Panc1 (cell line): Measurements from ENCODE around the gene ANKRD13D. TPM values are rescaled to one million over a fixed set of nuclear protein-coding genes. Genes with fewer than 3 reads are reported as not detected.

Experiments used
- ATAC-seq: fragments of 200-7000 bp; cut with Tn5 transposase; 2 replicates; pipeline ENCODE4 v1.9.1; 2020; ENCODE audit warnings: mild to moderate bottlenecking, moderate library complexity
- BruUV-seq: library from RNA; stranded (reverse); fragments of 400-500 nt; replicated peaks from 2 replicates; lab custom pipeline; 2021; lab: Mats Ljungman, UMichigan
- CTCF ChIA-PET: fragments of 300-600 bp; sonication (Branson Sonifier 250); formaldehyde crosslinking; loops from one replicate; lab custom pipeline; 2022; ENCODE audit warnings: antibody characterized with exemption; lab: Charles Lee
- POLR2A ChIA-PET: fragments of 300-600 bp; sonication (Branson Sonifier 250); formaldehyde crosslinking; loops from one replicate; lab custom pipeline; 2022; ENCODE audit warnings: antibody characterized with exemption; lab: Charles Lee
- DNase-seq: peaks from one replicate; pipeline ENCODE4 v3.0.0-alpha.2; 2010; ENCODE audit warnings: low read depth, low spot score
- H3K27ac ChIP-seq: 2 replicates; pipeline ENCODE4 v1.5.1; 2011; ENCODE audit warnings: mild to moderate bottlenecking, low read length, inconsistent platforms
- H3K27me3 ChIP-seq: fragments of 200-500 bp; sonication (Bioruptor generic); 2 replicates; pipeline ENCODE4 v1.6.0; 2014; ENCODE audit warnings: low read length, inconsistent platforms; ENCODE audit not compliant: control insufficient read depth, insufficient read depth
- H3K36me3 ChIP-seq: fragments of 200-500 bp; sonication (Bioruptor generic); 2 replicates; pipeline ENCODE4 v1.5.1; 2014; ENCODE audit warnings: inconsistent platforms, mild to moderate bottlenecking, low read length, moderate library complexity; ENCODE audit not compliant: control insufficient read depth, insufficient read depth
- H3K4me1 ChIP-seq: 2 replicates; pipeline ENCODE4 v1.5.1; 2011; ENCODE audit warnings: inconsistent platforms, mild to moderate bottlenecking, low read length, moderate library complexity; ENCODE audit not compliant: control insufficient read depth, insufficient read depth
- H3K4me3 ChIP-seq, 2 experiments: 2 replicates each; pipeline ENCODE4 v1.5.1; 2011 to 2012; ENCODE audit warnings: low read depth in 2 of 2, low read length in 2 of 2, mild to moderate bottlenecking in 2 of 2, inconsistent platforms in 1 of 2, moderate library complexity in 1 of 2
- H3K9me3 ChIP-seq: fragments of 200-500 bp; sonication (Bioruptor generic); 2 replicates; pipeline ENCODE4 v1.5.1; 2014; ENCODE audit warnings: low read depth, mild to moderate bottlenecking, inconsistent platforms, low read length, moderate library complexity; ENCODE audit not compliant: control insufficient read depth, insufficient read depth
- CTCF ChIP-seq: fragments of 450-650 bp; IDR thresholded peaks from 2 replicates; pipeline ENCODE4 v1.5.1; 2017; ENCODE audit warnings: mild to moderate bottlenecking
- POLR2AphosphoS5 ChIP-seq: IDR thresholded peaks from 2 replicates; pipeline ENCODE4 v1.6.1; 2012; ENCODE audit warnings: mild to moderate bottlenecking, low read depth, low read length, moderate library complexity
- SIN3A ChIP-seq: IDR thresholded peaks from 2 replicates; pipeline ENCODE4 v1.6.1; 2012; ENCODE audit warnings: low read depth, mild to moderate bottlenecking, low read length, moderate library complexity, borderline replicate concordance; ENCODE audit not compliant: insufficient read depth
- TCF7L2 ChIP-seq: IDR thresholded peaks from 2 replicates; pipeline ENCODE4 v1.6.1; 2011; ENCODE audit warnings: mild to moderate bottlenecking, low read depth, low read length, inconsistent platforms
- in situ Hi-C: cut with HindIII; loops from 2 replicates; pipeline ENCODE4 v1.10.0; 2016; ENCODE audit warnings: low sequenced_read_pairs, low pct_unique_long_range_greater_than_20kb
- intact Hi-C: fragments of 100-400 bp; cut with micrococcal nuclease; formaldehyde crosslinking; loops from one replicate; pipeline ENCODE4 v1.10.0; 2022; ENCODE audit not compliant: unreplicated experiment
- total RNA-seq: library from RNA; stranded (reverse); gene quantifications from one replicate; pipeline ENCODE4 v1.2.1, GENCODE V29; 2021; ENCODE audit not compliant: unreplicated experiment
- TF ChIP-seq, protein P1 (sequence below), 2 experiments: IDR thresholded peaks; 2 replicates each; pipeline ENCODE4 v1.6.1; 2011 to 2012; ENCODE audit warnings: low read depth in 2 of 2, control low read depth in 1 of 2, low read length in 1 of 2, mild to moderate bottlenecking in 1 of 2, moderate library complexity in 1 of 2; ENCODE audit not compliant: insufficient read depth in 1 of 2

The ANKRD13D gene
- total RNA-seq, 1 experiment from 2014 or later: 76.5 TPM

- Histone ChIP-seq H3K4me1 (peaks cover 27% of the 10 kb centered on the region), H3K4me3 (peak overlapping the region; percentile 74 to 85), H3K9me3 (no peaks in the 10 kb centered on the region), H3K36me3 (no peaks in the 10 kb centered on the region; the same call in 1 of the 2 replicates), H3K27ac (peak overlapping the region; percentile 83), H3K27me3 (no peaks in the 10 kb centered on the region)
- intact Hi-C loops (no loop called here), in situ Hi-C loops (no loop called here)
- DNase-seq: no peak
- ChIA-PET CTCF (interaction anchor here (2.3 kb wide), 1 partner anchor 14 kb away, joined by 8 read pairs; no protein-coding TSS in a partner anchor), POLR2A (no interaction called here)
- no TSS peak for BruUV-seq
- peak; percentile 5 for ATAC-seq
- TF ChIP-seq CTCF (no peak), TCF7L2 (no peak), POLR2AphosphoS5 (no peak), SIN3A (no peak)
- TF ChIP-seq, protein P1, sequence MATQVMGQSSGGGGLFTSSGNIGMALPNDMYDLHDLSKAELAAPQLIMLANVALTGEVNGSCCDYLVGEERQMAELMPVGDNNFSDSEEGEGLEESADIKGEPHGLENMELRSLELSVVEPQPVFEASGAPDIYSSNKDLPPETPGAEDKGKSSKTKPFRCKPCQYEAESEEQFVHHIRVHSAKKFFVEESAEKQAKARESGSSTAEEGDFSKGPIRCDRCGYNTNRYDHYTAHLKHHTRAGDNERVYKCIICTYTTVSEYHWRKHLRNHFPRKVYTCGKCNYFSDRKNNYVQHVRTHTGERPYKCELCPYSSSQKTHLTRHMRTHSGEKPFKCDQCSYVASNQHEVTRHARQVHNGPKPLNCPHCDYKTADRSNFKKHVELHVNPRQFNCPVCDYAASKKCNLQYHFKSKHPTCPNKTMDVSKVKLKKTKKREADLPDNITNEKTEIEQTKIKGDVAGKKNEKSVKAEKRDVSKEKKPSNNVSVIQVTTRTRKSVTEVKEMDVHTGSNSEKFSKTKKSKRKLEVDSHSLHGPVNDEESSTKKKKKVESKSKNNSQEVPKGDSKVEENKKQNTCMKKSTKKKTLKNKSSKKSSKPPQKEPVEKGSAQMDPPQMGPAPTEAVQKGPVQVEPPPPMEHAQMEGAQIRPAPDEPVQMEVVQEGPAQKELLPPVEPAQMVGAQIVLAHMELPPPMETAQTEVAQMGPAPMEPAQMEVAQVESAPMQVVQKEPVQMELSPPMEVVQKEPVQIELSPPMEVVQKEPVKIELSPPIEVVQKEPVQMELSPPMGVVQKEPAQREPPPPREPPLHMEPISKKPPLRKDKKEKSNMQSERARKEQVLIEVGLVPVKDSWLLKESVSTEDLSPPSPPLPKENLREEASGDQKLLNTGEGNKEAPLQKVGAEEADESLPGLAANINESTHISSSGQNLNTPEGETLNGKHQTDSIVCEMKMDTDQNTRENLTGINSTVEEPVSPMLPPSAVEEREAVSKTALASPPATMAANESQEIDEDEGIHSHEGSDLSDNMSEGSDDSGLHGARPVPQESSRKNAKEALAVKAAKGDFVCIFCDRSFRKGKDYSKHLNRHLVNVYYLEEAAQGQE (IDR thresholded peaks at IDR 0.05; ENCODE audit: insufficient read depth in 1 of 2, low read depth in 2 of 2, low read length in 1 of 2): no peak
These were observed 14.8 kb downstream of the ANKRD13D start for GRCh38 chr11:67303835-67304411.

- Histone ChIP-seq H3K4me3 (peak overlapping the region; percentile 74 to 85), H3K27me3 (no peaks in the 10 kb centered on the region), H3K4me1 (peaks cover 27% of the 10 kb centered on the region), H3K9me3 (no peaks in the 10 kb centered on the region), H3K27ac (peak overlapping the region; percentile 83), H3K36me3 (no peaks in the 10 kb centered on the region; the same call in 1 of the 2 replicates)
- ChIA-PET POLR2A (interaction anchor here (0.7 kb wide), 1 partner anchor 47 kb away, joined by 3 read pairs; no protein-coding TSS in a partner anchor), CTCF (no interaction called here)
- BruUV-seq: TSS peak; percentile 54
- DNase-seq: no peak
- intact Hi-C loops: no loop called here
- ATAC-seq: no peak
- in situ Hi-C loops: no loop called here
- TF ChIP-seq, protein P1 (IDR thresholded peaks at IDR 0.05; ENCODE audit: insufficient read depth in 1 of 2, low read depth in 2 of 2, low read length in 1 of 2): no peak
- TF ChIP-seq TCF7L2 (no peak), POLR2AphosphoS5 (no peak), SIN3A (no peak), CTCF (no peak)
These were observed 15.5 kb downstream of the ANKRD13D start for GRCh38 chr11:67304511-67305113.
